ENCODE measurements around the gene UBE2G2.

The UBE2G2 gene

GRCh38 chr21:44804762-44805161 lies 3.1 kb upstream of the UBE2G2 start:
- TF ChIP-seq CEBPB (IDR thresholded peaks at IDR 0.05) (no peak), RAD21 (IDR thresholded peaks at IDR 0.05; ENCODE audit: low read depth) (no peak), MAX (IDR thresholded peaks at IDR 0.05) (no peak), TEAD4 (IDR thresholded peaks at IDR 0.05) (no peak), USF1 (IDR thresholded peaks at IDR 0.05) (no peak), FOXM1 (IDR thresholded peaks at IDR 0.05; ENCODE audit: borderline replicate concordance, low read depth) (no peak), EGR1 (IDR thresholded peaks at IDR 0.05) (no peak), EP300 (IDR thresholded peaks at IDR 0.05; ENCODE audit: borderline replicate concordance) (no peak), TCF12 (IDR thresholded peaks at IDR 0.05; ENCODE audit: low read depth) (no peak)
- TF ChIP-seq, protein P1, sequence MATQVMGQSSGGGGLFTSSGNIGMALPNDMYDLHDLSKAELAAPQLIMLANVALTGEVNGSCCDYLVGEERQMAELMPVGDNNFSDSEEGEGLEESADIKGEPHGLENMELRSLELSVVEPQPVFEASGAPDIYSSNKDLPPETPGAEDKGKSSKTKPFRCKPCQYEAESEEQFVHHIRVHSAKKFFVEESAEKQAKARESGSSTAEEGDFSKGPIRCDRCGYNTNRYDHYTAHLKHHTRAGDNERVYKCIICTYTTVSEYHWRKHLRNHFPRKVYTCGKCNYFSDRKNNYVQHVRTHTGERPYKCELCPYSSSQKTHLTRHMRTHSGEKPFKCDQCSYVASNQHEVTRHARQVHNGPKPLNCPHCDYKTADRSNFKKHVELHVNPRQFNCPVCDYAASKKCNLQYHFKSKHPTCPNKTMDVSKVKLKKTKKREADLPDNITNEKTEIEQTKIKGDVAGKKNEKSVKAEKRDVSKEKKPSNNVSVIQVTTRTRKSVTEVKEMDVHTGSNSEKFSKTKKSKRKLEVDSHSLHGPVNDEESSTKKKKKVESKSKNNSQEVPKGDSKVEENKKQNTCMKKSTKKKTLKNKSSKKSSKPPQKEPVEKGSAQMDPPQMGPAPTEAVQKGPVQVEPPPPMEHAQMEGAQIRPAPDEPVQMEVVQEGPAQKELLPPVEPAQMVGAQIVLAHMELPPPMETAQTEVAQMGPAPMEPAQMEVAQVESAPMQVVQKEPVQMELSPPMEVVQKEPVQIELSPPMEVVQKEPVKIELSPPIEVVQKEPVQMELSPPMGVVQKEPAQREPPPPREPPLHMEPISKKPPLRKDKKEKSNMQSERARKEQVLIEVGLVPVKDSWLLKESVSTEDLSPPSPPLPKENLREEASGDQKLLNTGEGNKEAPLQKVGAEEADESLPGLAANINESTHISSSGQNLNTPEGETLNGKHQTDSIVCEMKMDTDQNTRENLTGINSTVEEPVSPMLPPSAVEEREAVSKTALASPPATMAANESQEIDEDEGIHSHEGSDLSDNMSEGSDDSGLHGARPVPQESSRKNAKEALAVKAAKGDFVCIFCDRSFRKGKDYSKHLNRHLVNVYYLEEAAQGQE (IDR thresholded peaks at IDR 0.05; ENCODE audit: low read depth), result no peak

GRCh38 chr21:44803651-44804050 lies 2.0 kb upstream of the UBE2G2 start:
- TF ChIP-seq NFIC (IDR thresholded peaks at IDR 0.05), result no peak
- TF ChIP-seq CEBPB (IDR thresholded peaks at IDR 0.05), result no peak
- TF ChIP-seq, protein P1 (IDR thresholded peaks at IDR 0.05; ENCODE audit: low read depth), result no peak
- no peak for TF ChIP-seq CREB1 (IDR thresholded peaks at IDR 0.05; ENCODE audit: low read depth)
- TF ChIP-seq EP300 (IDR thresholded peaks at IDR 0.05; ENCODE audit: borderline replicate concordance), result no peak
- TF ChIP-seq FOXM1 (IDR thresholded peaks at IDR 0.05; ENCODE audit: borderline replicate concordance, low read depth), result no peak
- TF ChIP-seq YY1 (IDR thresholded peaks at IDR 0.05; ENCODE audit: low read depth), result no peak
- TF ChIP-seq TCF12 (IDR thresholded peaks at IDR 0.05; ENCODE audit: low read depth), result no peak
- TF ChIP-seq RAD21 (IDR thresholded peaks at IDR 0.05; ENCODE audit: low read depth), result no peak
- no peak for TF ChIP-seq TAF1 (IDR thresholded peaks at IDR 0.05; ENCODE audit: low read depth)

DNA sequence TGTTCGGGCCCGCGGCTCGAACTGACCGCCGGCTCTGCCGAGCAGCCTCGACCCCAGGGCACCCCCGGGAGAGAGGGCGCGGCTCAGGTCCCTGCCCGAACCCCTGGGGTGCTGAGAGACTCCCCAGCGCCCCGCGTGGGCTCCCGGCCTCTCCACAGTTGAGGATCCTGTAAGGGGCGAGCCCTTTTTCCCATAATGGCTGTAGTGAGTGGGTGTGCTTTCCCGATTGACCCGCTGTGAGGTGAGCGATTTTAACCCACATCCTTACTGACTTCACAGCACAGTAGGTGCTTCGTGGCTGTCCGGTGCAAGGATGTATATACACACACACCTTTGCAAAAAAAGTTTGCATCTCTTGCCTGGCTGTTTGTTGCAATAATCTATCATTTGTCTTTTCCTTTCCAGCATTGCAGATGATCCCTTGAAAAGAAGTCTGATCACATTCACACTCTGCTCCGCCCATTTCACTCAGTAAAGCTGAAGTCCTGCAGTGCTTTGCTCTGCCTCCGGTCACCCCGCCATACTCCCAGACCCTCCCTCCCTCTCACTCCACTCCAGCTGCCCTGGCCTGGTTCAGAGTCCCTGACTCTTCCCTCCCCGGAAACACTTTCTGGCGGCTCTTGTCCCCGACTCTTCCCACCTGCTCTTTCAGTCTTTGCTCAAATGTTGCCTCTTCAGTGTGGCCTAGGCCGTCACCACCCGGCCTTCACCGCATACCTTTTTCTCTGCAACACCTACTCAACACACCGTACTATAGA lies 955 bp upstream of the UBE2G2 start:
- TF ChIP-seq EGR1 (IDR thresholded peaks at IDR 0.05) (no peak), MAX (IDR thresholded peaks at IDR 0.05) (no peak), NFIC (IDR thresholded peaks at IDR 0.05) (no peak), FOXM1 (IDR thresholded peaks at IDR 0.05; ENCODE audit: borderline replicate concordance, low read depth) (no peak), ZBTB7A (IDR thresholded peaks at IDR 0.05; ENCODE audit: low read depth) (no peak), CEBPB (IDR thresholded peaks at IDR 0.05) (no peak), TCF12 (IDR thresholded peaks at IDR 0.05; ENCODE audit: low read depth) (no peak), USF1 (IDR thresholded peaks at IDR 0.05) (no peak), RAD21 (IDR thresholded peaks at IDR 0.05; ENCODE audit: low read depth) (no peak)
- TF ChIP-seq, protein P1 (IDR thresholded peaks at IDR 0.05; ENCODE audit: low read depth), result no peak

DNA sequence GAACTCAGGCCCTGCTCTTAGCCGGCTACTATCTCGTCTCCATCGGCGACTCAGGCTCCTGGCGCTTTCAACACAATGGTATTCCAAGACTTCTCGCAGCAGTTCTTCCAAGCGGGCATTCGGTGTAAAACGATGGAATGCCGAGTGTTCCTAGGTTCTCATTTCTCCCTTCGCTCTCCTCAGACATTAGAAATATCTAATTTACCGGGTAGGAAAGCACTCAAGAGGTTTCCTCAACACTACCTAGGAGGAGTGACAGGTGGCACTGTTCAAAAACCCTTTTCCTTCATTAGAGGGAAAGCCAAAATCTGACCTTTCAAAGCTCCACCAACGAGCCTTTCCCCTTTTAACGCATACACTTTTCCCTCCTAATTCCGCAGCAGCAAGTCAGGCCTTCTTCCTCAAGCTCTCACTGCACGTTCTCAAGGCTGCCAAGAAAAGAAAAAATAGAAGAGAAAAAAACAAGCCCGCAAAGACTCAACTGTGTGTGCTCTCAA lies 601 bp downstream of the UBE2G2 start:
- peak; percentile 28; the same call in 1 of the 2 replicates for TF ChIP-seq RAD21 (IDR thresholded peaks at IDR 0.05; ENCODE audit: low read depth)
- TF ChIP-seq EP300 (IDR thresholded peaks at IDR 0.05; ENCODE audit: borderline replicate concordance), result no peak

DNA sequence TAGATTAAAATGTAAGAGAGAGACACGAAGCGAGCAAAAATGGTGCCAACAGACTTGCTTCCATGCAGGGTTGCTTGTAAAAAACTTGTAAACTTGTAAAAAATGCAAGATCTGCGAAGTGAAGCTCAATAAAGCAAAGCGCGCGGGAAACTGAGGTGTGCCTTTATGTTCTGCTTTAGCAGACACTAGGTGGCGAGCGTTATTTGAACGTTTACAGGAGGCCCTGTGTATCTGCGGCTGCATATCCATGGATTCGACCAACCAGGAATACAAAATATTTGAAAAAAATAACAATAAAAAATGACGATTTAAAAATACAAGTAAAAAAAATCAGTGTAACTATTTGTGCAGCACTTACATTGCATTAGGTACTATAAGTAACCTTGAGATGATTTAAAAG lies 1.5 kb downstream of the UBE2G2 start:
- no peak for TF ChIP-seq TCF12 (IDR thresholded peaks at IDR 0.05; ENCODE audit: low read depth)
- no peak for TF ChIP-seq NFIC (IDR thresholded peaks at IDR 0.05)
- TF ChIP-seq RAD21 (IDR thresholded peaks at IDR 0.05; ENCODE audit: low read depth), result no peak
- TF ChIP-seq, protein P1 (IDR thresholded peaks at IDR 0.05; ENCODE audit: low read depth), result no peak

All from Ishikawa (cell line).